Right atrium auricular region (tissue), 2 donors: ENCODE data around the gene DERA. TPM values are rescaled to one million over a fixed set of nuclear protein-coding genes. Genes with fewer than 3 reads are reported as not detected.
"Not testable (repeated sequence)": the region's sequence is repeated elsewhere in the genome, so short reads cannot be mapped to it uniquely, and the experiment has no call there.

Experiments used
- DNase-seq: peaks from one replicate; pipeline ENCODE4 v3.0.0-alpha.2; 2019; ENCODE audit warnings: low spot score
- H3K27ac ChIP-seq, 2 donors: fragments of 200-600 bp; sonication (generic); 1 replicate in 1 of 2; 2 replicates in 1 of 2; pipeline ENCODE4 v1.5.1; 2016 to 2019
- H3K27me3 ChIP-seq, 2 donors: fragments of 200-600 bp; sonication (generic); one replicate each; pipeline versions ENCODE4 v1.5.1 to v1.6.0; 2017 to 2019
- H3K36me3 ChIP-seq: fragments of 200-600 bp; sonication (generic); one replicate; pipeline ENCODE4 v1.5.1; 2016
- H3K4me1 ChIP-seq, 2 donors: fragments of 200-600 bp; sonication (generic); one replicate each; pipeline versions ENCODE4 v1.5.1 to v1.6.0; 2017 to 2019
- H3K4me3 ChIP-seq, 2 donors: fragments of 200-600 bp; sonication (generic); 1 replicate in 1 of 2; 2 replicates in 1 of 2; pipeline ENCODE4 v1.5.1; 2017 to 2019; ENCODE audit warnings: mild to moderate bottlenecking in 1 of 2, moderate library complexity in 1 of 2
- H3K9me3 ChIP-seq, 2 donors: fragments of 200-600 bp; sonication (generic); one replicate each; pipeline ENCODE4 v1.5.1; 2019
- total RNA-seq, 2 donors: library from RNA; depleted of rRNA; stranded (reverse); fragments of >200 nt; gene quantifications; one replicate each; pipeline ENCODE4 v1.1.0, GENCODE V29; 2016
- TF ChIP-seq, protein P1 (sequence below), 2 donors: fragments of 200-600 bp; sonication (generic); IDR thresholded peaks; one replicate each; pipeline ENCODE4 v1.5.1; 2019; ENCODE audit warnings: antibody characterized with exemption in 2 of 2

Gene DERA
- total RNA-seq, 2 donors from 2014 or later = 20.0 to 20.8 TPM

DNA sequence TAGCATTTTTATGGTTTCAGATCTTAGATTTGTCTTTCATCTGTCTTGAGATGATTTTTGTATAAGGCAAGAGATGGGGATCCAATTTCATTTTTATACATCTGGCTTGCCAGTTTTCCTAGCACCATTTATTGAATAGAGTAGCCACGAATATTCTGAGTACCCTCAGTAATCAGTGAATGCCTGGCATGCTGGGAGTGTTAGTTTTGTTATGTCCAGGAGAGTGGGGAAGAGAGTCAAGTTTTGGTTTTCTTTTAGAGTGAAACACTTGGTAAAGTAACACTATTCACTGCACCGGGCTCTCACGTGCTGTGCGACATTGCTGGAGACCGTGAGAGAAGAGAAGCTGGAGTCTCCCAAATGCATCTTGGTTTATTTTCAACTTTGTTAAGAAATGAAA, 31.3 kb downstream of the DERA start:
- DNase-seq = no peak
- Histone ChIP-seq H3K4me3 (no peak overlapping the region), H3K9me3 (peaks cover 2 to 9% of the 10 kb centered on the region in 2 donors), H3K27me3 (no peaks in the 10 kb centered on the region), H3K36me3 (no peaks in the 10 kb centered on the region), H3K4me1 (no peaks in the 10 kb centered on the region), H3K27ac (no peak overlapping the region)
- TF ChIP-seq, protein P1, sequence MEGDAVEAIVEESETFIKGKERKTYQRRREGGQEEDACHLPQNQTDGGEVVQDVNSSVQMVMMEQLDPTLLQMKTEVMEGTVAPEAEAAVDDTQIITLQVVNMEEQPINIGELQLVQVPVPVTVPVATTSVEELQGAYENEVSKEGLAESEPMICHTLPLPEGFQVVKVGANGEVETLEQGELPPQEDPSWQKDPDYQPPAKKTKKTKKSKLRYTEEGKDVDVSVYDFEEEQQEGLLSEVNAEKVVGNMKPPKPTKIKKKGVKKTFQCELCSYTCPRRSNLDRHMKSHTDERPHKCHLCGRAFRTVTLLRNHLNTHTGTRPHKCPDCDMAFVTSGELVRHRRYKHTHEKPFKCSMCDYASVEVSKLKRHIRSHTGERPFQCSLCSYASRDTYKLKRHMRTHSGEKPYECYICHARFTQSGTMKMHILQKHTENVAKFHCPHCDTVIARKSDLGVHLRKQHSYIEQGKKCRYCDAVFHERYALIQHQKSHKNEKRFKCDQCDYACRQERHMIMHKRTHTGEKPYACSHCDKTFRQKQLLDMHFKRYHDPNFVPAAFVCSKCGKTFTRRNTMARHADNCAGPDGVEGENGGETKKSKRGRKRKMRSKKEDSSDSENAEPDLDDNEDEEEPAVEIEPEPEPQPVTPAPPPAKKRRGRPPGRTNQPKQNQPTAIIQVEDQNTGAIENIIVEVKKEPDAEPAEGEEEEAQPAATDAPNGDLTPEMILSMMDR (IDR thresholded peaks at IDR 0.05) = no peak

GRCh38 chr12:15943519-15943918, 32.4 kb downstream of the DERA start:
- not testable (repeated sequence) for H3K36me3 ChIP-seq, H3K27me3 ChIP-seq, H3K27ac ChIP-seq, H3K4me1 ChIP-seq, DNase-seq, H3K4me3 ChIP-seq, H3K9me3 ChIP-seq

DNA sequence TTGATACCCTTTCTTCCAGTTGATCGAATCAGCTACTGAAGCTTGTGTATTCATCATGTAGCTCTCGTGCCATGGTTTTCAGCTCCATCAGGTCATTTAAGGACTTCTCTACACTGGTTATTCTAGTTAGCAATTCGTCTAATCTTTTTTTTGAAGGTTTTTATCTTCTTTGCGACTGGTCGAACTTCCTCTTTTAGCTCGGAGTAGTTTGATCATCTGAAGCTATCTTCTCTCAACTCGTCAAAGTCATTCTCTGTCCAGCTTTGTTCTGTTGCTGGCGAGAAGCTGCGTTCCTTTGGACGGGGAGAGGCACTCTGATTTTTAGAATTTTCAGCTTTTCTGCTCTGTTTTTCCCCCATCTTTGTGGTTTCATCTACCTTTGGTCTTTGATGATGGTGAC, 37.3 kb downstream of the DERA start:
- H3K4me3 ChIP-seq, H3K4me1 ChIP-seq, DNase-seq, H3K27me3 ChIP-seq, H3K27ac ChIP-seq, H3K9me3 ChIP-seq, H3K36me3 ChIP-seq: not testable (repeated sequence)

- DNase-seq = no peak
- Histone ChIP-seq H3K4me3 (no peak overlapping the region), H3K27ac (no peak overlapping the region), H3K9me3 (no peaks in the 10 kb centered on the region), H3K4me1 (no peaks in the 10 kb centered on the region), H3K27me3 (no peaks in the 10 kb centered on the region), H3K36me3 (no peaks in the 10 kb centered on the region)
- TF ChIP-seq, protein P1 (IDR thresholded peaks at IDR 0.05) = no peak
These were observed 44.1 kb downstream of the DERA start for GRCh38 chr12:15955281-15955680.

DNA sequence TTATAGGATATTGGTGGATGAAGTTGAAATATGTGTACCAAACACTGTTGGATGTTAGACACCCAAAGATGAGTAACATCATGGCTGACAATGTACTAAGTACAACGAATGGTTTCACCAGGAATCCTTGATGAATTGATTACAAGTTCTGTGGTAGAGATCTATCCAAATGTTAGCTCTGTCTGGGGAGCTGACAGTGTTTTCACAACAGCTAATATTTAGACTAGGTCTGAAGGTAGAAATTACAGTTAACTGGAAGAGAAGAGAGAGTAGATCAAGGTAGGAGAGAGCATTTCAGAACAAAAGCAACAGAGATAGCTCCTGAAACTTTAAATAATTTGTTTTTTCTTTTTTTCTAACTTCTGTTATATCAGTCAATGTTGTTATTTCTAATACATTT, 44.9 kb downstream of the DERA start:
- Histone ChIP-seq H3K9me3 (no peaks in the 10 kb centered on the region), H3K27me3 (no peaks in the 10 kb centered on the region), H3K27ac (no peak overlapping the region), H3K36me3 (peaks cover 5% of the 10 kb centered on the region), H3K4me1 (no peaks in the 10 kb centered on the region), H3K4me3 (no peak overlapping the region)
- TF ChIP-seq, protein P1 (IDR thresholded peaks at IDR 0.05) = no peak
- no peak for DNase-seq

- DNase-seq = no peak
- peaks cover 11% of the 10 kb centered on the region for H3K36me3 ChIP-seq
- H3K4me3 ChIP-seq = no peak overlapping the region
- TF ChIP-seq, protein P1 (IDR thresholded peaks at IDR 0.05) = no peak
- H3K27ac ChIP-seq = no peak overlapping the region
- H3K4me1 ChIP-seq = no peaks in the 10 kb centered on the region
- H3K27me3 ChIP-seq = no peaks in the 10 kb centered on the region
- H3K9me3 ChIP-seq = no peaks in the 10 kb centered on the region
These were observed 45.5 kb downstream of the DERA start for GRCh38 chr12:15956413-15957185.

DNA sequence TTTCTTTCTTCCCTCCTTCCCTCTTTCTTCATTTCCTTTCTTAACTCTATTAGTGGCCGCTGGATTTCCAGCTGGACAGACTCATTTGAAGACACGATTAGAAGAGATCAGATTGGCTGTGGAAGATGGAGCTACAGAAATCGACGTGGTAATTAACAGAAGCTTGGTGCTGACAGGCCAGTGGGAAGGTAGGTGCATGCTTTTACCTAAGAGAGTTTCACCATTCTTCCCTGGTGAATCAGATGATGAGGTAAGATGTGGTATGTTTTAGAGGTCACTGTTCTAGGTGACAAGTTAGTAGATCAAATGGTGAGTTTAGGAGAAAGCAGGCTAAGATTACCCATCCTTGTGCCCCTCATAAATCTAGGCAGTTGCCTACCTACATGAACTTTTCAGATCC, 51.6 kb downstream of the DERA start:
- DNase-seq = no peak
- no peaks in the 10 kb centered on the region for H3K27me3 ChIP-seq
- TF ChIP-seq, protein P1 (IDR thresholded peaks at IDR 0.05) = no peak
- peaks cover 27% of the 10 kb centered on the region for H3K36me3 ChIP-seq
- H3K27ac ChIP-seq = no peak overlapping the region
- H3K4me1 ChIP-seq = no peaks in the 10 kb centered on the region
- H3K9me3 ChIP-seq = no peaks in the 10 kb centered on the region
- H3K4me3 ChIP-seq = no peak overlapping the region
